Transverse colon (tissue), 4 donors: ENCODE measurements around the gene ZNF850.

ENCODE experiments used
- CTCF ChIP-seq, 5 experiments: fragments of 200-600 bp in 3 of 5; fragments of 450-650 bp in 2 of 5; sonication (generic) in 3 of 5; IDR thresholded peaks; 1 replicate in 2 of 5; 2 replicates in 3 of 5; pipeline ENCODE4 v1.5.1; 2016 to 2017; ENCODE audit warnings: antibody characterized with exemption in 5 of 5, inconsistent platforms in 3 of 5, mild to moderate bottlenecking in 2 of 5, moderate library complexity in 1 of 5
- EP300 ChIP-seq: sonication (generic); formaldehyde crosslinking; IDR thresholded peaks from one replicate; pipeline ENCODE4 v1.6.1; 2017; ENCODE audit warnings: antibody characterized with exemption, low read depth
- POLR2A ChIP-seq: fragments of 450-650 bp; IDR thresholded peaks from one replicate; pipeline ENCODE4 v1.6.1; 2016; ENCODE audit warnings: antibody characterized with exemption, mild to moderate bottlenecking, moderate library complexity
- POLR2AphosphoS5 ChIP-seq, 3 donors: sonication (generic); formaldehyde crosslinking; IDR thresholded peaks; one replicate each; pipeline ENCODE4 v1.6.1; 2016; ENCODE audit warnings: antibody characterized with exemption in 3 of 3

- TF ChIP-seq EP300 = no peak
- no peak for TF ChIP-seq CTCF (IDR thresholded peaks at IDR 0.05)
- TF ChIP-seq POLR2A = no peak
- no peak for TF ChIP-seq POLR2AphosphoS5 (IDR thresholded peaks at IDR 0.05)
These were observed 32.8 kb upstream of the ZNF850 start for GRCh38 chr19:36805364-36805763.
